ENCODE results near the gene CCDC183. TPM values are rescaled to one million over a fixed set of nuclear protein-coding genes. Genes with fewer than 3 reads are reported as not detected.
"Not testable (repeated sequence)": the region's sequence is repeated elsewhere in the genome, so short reads cannot be mapped to it uniquely, and the experiment has no call there.

CCDC183 gene
- total and polyA plus RNA-seq, 4 donors, result 0.38 to 4.6 (median 2.2) TPM

GRCh38 chr9:136784997-136785361, 11.2 kb upstream of the CCDC183 start:
- TF ChIP-seq, protein P1, sequence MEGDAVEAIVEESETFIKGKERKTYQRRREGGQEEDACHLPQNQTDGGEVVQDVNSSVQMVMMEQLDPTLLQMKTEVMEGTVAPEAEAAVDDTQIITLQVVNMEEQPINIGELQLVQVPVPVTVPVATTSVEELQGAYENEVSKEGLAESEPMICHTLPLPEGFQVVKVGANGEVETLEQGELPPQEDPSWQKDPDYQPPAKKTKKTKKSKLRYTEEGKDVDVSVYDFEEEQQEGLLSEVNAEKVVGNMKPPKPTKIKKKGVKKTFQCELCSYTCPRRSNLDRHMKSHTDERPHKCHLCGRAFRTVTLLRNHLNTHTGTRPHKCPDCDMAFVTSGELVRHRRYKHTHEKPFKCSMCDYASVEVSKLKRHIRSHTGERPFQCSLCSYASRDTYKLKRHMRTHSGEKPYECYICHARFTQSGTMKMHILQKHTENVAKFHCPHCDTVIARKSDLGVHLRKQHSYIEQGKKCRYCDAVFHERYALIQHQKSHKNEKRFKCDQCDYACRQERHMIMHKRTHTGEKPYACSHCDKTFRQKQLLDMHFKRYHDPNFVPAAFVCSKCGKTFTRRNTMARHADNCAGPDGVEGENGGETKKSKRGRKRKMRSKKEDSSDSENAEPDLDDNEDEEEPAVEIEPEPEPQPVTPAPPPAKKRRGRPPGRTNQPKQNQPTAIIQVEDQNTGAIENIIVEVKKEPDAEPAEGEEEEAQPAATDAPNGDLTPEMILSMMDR (IDR thresholded peaks at IDR 0.05; ENCODE audit: control extremely low read depth, extremely low read depth), result no peak
- ATAC-seq (ENCODE audit: insufficient read depth, low FRiP score), result no peak
- WGBS, 2 donors, result 82 to 97% methylated on average over 6 of the region's 6 CpGs
- Histone ChIP-seq H3K36me3 (ENCODE audit: control insufficient read depth in 4 of 4, insufficient read depth in 4 of 4, low read length in 4 of 4) (no peaks in the 10 kb centered on the region), H3K9ac (ENCODE audit: insufficient read depth in 1 of 2, low read length in 2 of 2) (no peak overlapping the region), H3K4me3 (no peak overlapping the region), H3K9me3 (ENCODE audit: control insufficient read depth in 4 of 4, insufficient read depth in 3 of 4, low read length in 3 of 4) (no peaks in the 10 kb centered on the region), H3K27me3 (ENCODE audit: control insufficient read depth in 3 of 3, insufficient read depth in 3 of 3, low read length in 2 of 3) (no peaks in the 10 kb centered on the region), H3K27ac (ENCODE audit: low read depth in 1 of 2, low read length in 1 of 2) (no peak overlapping the region), H3K4me1 (ENCODE audit: control insufficient read depth in 5 of 5, insufficient read depth in 5 of 5, low read length in 5 of 5) (peaks cover 0 to 15% (median 0%) of the 10 kb centered on the region in 5 donors)
- no peak for DNase-seq

- not testable (repeated sequence) for DNase-seq; H3K27ac ChIP-seq (ENCODE audit: low read depth in 1 of 2, low read length in 1 of 2)
Observed at GRCh38 chr9:136785565-136786355, 10.4 kb upstream of the CCDC183 start.

DNA sequence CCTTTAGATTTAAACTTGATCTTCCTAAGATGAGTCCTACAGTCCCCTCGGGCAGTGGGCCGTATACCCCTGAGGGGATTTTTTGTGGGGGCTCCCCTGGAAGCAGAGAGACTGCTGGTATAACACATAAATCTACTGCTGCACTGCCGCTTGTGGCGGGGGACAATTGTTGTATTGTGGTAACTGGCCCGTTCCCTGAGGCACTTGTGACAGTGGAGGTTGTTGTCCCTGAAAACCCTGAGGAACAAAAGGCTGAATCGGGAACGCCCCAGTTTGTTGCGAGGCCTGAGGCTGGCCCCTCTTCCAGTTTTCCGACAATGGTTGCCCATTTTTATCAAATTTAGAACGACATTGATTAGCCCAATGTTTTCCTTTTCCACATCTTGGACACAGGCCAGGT, 9.7 kb upstream of the CCDC183 start:
- Histone ChIP-seq H3K9ac (ENCODE audit: insufficient read depth in 1 of 2, low read length in 2 of 2) (no peak overlapping the region), H3K4me1 (ENCODE audit: control insufficient read depth in 5 of 5, insufficient read depth in 5 of 5, low read length in 5 of 5) (peaks cover 0 to 15% (median 4%) of the 10 kb centered on the region in 5 donors), H3K27me3 (ENCODE audit: control insufficient read depth in 3 of 3, insufficient read depth in 3 of 3, low read length in 2 of 3) (no peaks in the 10 kb centered on the region), H3K4me3 (no peak overlapping the region), H3K36me3 (ENCODE audit: control insufficient read depth in 4 of 4, insufficient read depth in 4 of 4, low read length in 4 of 4) (no peaks in the 10 kb centered on the region), H3K27ac (ENCODE audit: low read depth in 1 of 2, low read length in 1 of 2) (no peak overlapping the region), H3K9me3 (ENCODE audit: control insufficient read depth in 4 of 4, insufficient read depth in 3 of 4, low read length in 3 of 4) (no peaks in the 10 kb centered on the region)
- DNase-seq, result no peak
- WGBS, 2 donors, result 77 to 87% methylated on average over 10 of the region's 10 CpGs
- no peak for ATAC-seq (ENCODE audit: insufficient read depth, low FRiP score)
- TF ChIP-seq, protein P1 (IDR thresholded peaks at IDR 0.05; ENCODE audit: control extremely low read depth, extremely low read depth), result no peak

More at GRCh38 chr9:136785565-136786355, 10.4 kb upstream of the CCDC183 start:
- not testable (repeated sequence) for H3K4me3 ChIP-seq; H3K9ac ChIP-seq (ENCODE audit: insufficient read depth in 1 of 2, low read length in 2 of 2); H3K36me3 ChIP-seq (ENCODE audit: control insufficient read depth in 4 of 4, insufficient read depth in 4 of 4, low read length in 4 of 4); H3K9me3 ChIP-seq (ENCODE audit: control insufficient read depth in 4 of 4, insufficient read depth in 3 of 4, low read length in 3 of 4); ATAC-seq (ENCODE audit: insufficient read depth, low FRiP score); H3K27me3 ChIP-seq (ENCODE audit: control insufficient read depth in 3 of 3, insufficient read depth in 3 of 3, low read length in 2 of 3)
- WGBS, 2 donors, result 89 to 90% methylated on average over 23 of the region's 23 CpGs
- peaks cover 0 to 15% (median 4%) of the 10 kb centered on the region in 5 donors for H3K4me1 ChIP-seq (ENCODE audit: control insufficient read depth in 5 of 5, insufficient read depth in 5 of 5, low read length in 5 of 5)

DNA sequence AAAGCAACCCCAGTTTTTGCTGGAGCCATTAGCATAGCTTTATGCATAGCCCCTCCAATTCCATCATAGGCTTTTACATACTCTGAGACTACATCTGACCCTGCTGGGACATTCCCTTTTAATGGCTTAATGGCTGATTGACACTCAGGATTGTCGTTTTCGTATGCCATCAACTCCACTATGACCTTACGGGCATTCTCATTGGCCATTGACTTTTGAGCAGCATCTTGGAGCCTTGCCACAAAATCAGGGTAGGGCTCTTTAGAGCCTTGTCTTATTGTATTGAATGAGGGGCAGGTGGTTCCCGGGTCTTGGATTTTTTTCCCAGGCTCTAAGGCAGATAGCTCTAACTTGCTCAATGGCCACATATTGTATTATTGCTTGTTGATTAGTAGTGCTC, 9.2 kb upstream of the CCDC183 start:
- not testable (repeated sequence) for H3K27ac ChIP-seq (ENCODE audit: low read depth in 1 of 2, low read length in 1 of 2); ATAC-seq (ENCODE audit: insufficient read depth, low FRiP score); H3K27me3 ChIP-seq (ENCODE audit: control insufficient read depth in 3 of 3, insufficient read depth in 3 of 3, low read length in 2 of 3); H3K9me3 ChIP-seq (ENCODE audit: control insufficient read depth in 4 of 4, insufficient read depth in 3 of 4, low read length in 3 of 4); DNase-seq; H3K9ac ChIP-seq (ENCODE audit: insufficient read depth in 1 of 2, low read length in 2 of 2); H3K36me3 ChIP-seq (ENCODE audit: control insufficient read depth in 4 of 4, insufficient read depth in 4 of 4, low read length in 4 of 4); H3K4me3 ChIP-seq
- 37 to 55% methylated on average over 4 of the region's 4 CpGs for WGBS, 2 donors
- H3K4me1 ChIP-seq (ENCODE audit: control insufficient read depth in 5 of 5, insufficient read depth in 5 of 5, low read length in 5 of 5), result peaks cover 0 to 17% (median 4%) of the 10 kb centered on the region in 5 donors

Measured in lung (tissue), 12 donors.